Heart left ventricle (tissue), 16 donors: ENCODE data around the gene KIF3C. TPM values are rescaled to one million over a fixed set of nuclear protein-coding genes. Genes with fewer than 3 reads are reported as not detected.
A peak's percentile ranks its signal among the peaks of the same experiment; 100 is the strongest.

Source experiments
- ATAC-seq, 4 donors: fragments of 200-7000 bp; cut with Tn5 transposase; one replicate each; pipeline ENCODE4 v1.9.1; 2020 to 2022; ENCODE audit warnings: moderate library complexity in 4 of 4, mild to moderate bottlenecking in 3 of 4, moderate number of reproducible peaks in 1 of 4
- DNase-seq, 5 donors: peaks; one replicate each; pipeline ENCODE4 v3.0.0-alpha.2; 2020
- H3K27ac ChIP-seq, 12 donors: fragments of 200-600 bp; sonication (generic) in 4 of 12; one replicate each; pipeline versions ENCODE4 v1.5.0 to v1.8.0; 2016 to 2022; ENCODE audit warnings: mild to moderate bottlenecking in 2 of 12
- H3K27me3 ChIP-seq, 9 donors: fragments of 200-600 bp; sonication (generic) in 2 of 9; one replicate each; pipeline versions ENCODE4 v1.5.1 to v1.8.0; 2016 to 2022; ENCODE audit warnings: mild to moderate bottlenecking in 3 of 9
- H3K36me3 ChIP-seq, 9 donors: fragments of 200-600 bp; sonication (generic) in 2 of 9; one replicate each; pipeline versions ENCODE4 v1.5.0 to v1.8.0; 2018 to 2022; ENCODE audit warnings: mild to moderate bottlenecking in 2 of 9
- H3K4me1 ChIP-seq, 12 donors: fragments of 200-600 bp; sonication (generic) in 4 of 12; one replicate each; pipeline versions ENCODE4 v1.5.0 to v1.8.0; 2016 to 2022; ENCODE audit warnings: mild to moderate bottlenecking in 3 of 12
- H3K4me3 ChIP-seq, 12 donors: fragments of 200-600 bp; sonication (generic) in 4 of 12; one replicate each; pipeline versions ENCODE4 v1.5.0 to v1.8.0; 2017 to 2022; ENCODE audit warnings: mild to moderate bottlenecking in 9 of 12, moderate library complexity in 4 of 12
- H3K9me3 ChIP-seq, 12 donors: fragments of 200-600 bp; sonication (generic) in 4 of 12; one replicate each; pipeline versions ENCODE4 v1.5.0 to v1.8.0; 2016 to 2022; ENCODE audit warnings: mild to moderate bottlenecking in 1 of 12
- CTCF ChIP-seq, 12 donors: fragments of 200-600 bp; sonication (generic) in 4 of 12; IDR thresholded peaks; one replicate each; pipeline versions ENCODE4 v1.5.0 to v1.8.0; 2018 to 2022; ENCODE audit warnings: antibody characterized with exemption in 12 of 12, mild to moderate bottlenecking in 5 of 12
- POLR2A ChIP-seq, 2 donors: fragments of 450-650 bp; IDR thresholded peaks; one replicate each; pipeline ENCODE4 v1.6.1; 2017; ENCODE audit warnings: antibody characterized with exemption in 2 of 2, mild to moderate bottlenecking in 2 of 2, moderate library complexity in 2 of 2
- WGBS, 4 donors: extraction: QIAGEN DNeasy Blood & Tissue Kit in 2 of 4; methylation state at CpG; one replicate each; pipeline versions ENCODE4 v1.1.5 to v1.1.7; 2013 to 2018; 5-methylcytosine and 5-hydroxymethylcytosine counted together
- intact Hi-C, 10 donors: fragments of 100-400 bp; cut with DNase I; formaldehyde crosslinking; loops; one replicate each; pipeline versions ENCODE4 v1.11.1 to v1.14.2; 2022
- polyA plus RNA-seq, 2 donors: library from polyadenylated mRNA; stranded (reverse); fragments of 200-250 nt; gene quantifications; one replicate each; pipeline ENCODE4 v1.2.3, GENCODE V29; 2013
- total RNA-seq, 9 donors: library from RNA; depleted of rRNA in 2 of 9; stranded (reverse); fragments of >200 nt in 2 of 9; fragmentation: NEBNext Ultra II Directional in 3 of 9; extraction: Animal tissue kit (Norgen Biotek cat#: 25700) in 3 of 9; gene quantifications; one replicate each; pipeline versions ENCODE4 v1.1.0 to v1.2.4, GENCODE V29; 2016 to 2023
- donor health status: ischemic (EF 13 %, LVEDD 7.1; RV severe dilation, severe dysfunction).
- donor health status: healthy with polysubstance abuse.
- donor health status: DM: no; HTN: yes; CAD: no.
- donor health status: DM: no; HTN: no; CAD: no.
- donor health status: ischemic (EF 25% LVEDD 6.9; RV normal size, moderate dysfunction).
- donor health status: ischemic (EF 25% LVEDD 5.7; RV mildly dilated, moderate dysfunction).
- donor health status: healthy.
- donor health status: DM: yes; HTN: yes; CAD: no.
- donor health status: ischemic (EF 35%, LVEDD 5.7; RV mildly dilated, moderate dysfunction).
- donor health status: nonischemic (EF 11% LVEDD 7.7; RV severe dilation, severe dysfunction).
- donor health status: DM: yes; HTN: yes; CAD: no.
- donor health status: PGD.
- donor health status: ischemic (EF 29% LVEDD 5.4; RV normal size, mild dysfunction).
- donor health status: nonischemic (EF 23%, LVEDD 6.1; RV moderate dilation, normal function).

The KIF3C gene
- total and polyA plus RNA-seq, 11 donors = 0.93 to 8.9 (median 2.3) TPM

DNA sequence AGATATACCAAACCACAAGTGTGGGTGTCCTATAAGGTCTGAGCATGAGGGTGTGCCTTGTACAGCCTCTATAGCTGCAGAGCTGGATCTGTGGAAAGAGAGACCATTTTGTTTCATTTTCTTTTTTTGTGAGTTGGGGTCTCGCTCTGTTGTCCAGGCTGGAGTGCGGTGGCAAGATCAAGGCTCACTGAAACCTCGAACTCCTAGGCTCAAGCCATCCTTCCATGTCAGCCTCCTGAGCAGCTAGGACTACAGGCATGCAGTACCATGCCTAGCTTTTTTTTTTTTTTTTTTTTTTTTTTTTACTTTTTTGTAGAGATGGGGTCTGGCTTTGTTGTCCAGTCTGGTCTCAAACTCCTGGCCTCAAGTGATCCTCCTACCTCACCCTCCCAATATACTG, 10.7 kb downstream of the KIF3C start:
- Histone ChIP-seq H3K9me3 (no peaks in the 10 kb centered on the region), H3K36me3 (no peaks in the 10 kb centered on the region), H3K4me3 (no peak overlapping the region), H3K4me1 (peaks cover 0 to 8% (median 2%) of the 10 kb centered on the region in 12 donors), H3K27ac (no peak overlapping the region), H3K27me3 (no peaks in the 10 kb centered on the region)
- ATAC-seq = no peak
- no peak for DNase-seq
- no peak for TF ChIP-seq POLR2A (IDR thresholded peaks at IDR 0.05)
- TF ChIP-seq CTCF (IDR thresholded peaks at IDR 0.05) = no peak
- WGBS, 4 donors = 81 to 100% (median 95%) methylated on average over 3 of the region's 3 CpGs
- intact Hi-C loops = no loop called here

GRCh38 chr2:25966531-25967270, 15.6 kb downstream of the KIF3C start:
- peak in 2 of 4 donors; percentile 42 to 58 for ATAC-seq
- Histone ChIP-seq H3K9me3 (no peaks in the 10 kb centered on the region), H3K4me3 (no peak overlapping the region), H3K27ac (no peak overlapping the region), H3K36me3 (no peaks in the 10 kb centered on the region), H3K27me3 (no peaks in the 10 kb centered on the region), H3K4me1 (peaks cover 0 to 14% (median 4%) of the 10 kb centered on the region in 12 donors)
- 68 to 77% (median 72%) methylated on average over 7 of the region's 7 CpGs for WGBS, 4 donors
- intact Hi-C loops = no loop called here
- no peak for TF ChIP-seq POLR2A (IDR thresholded peaks at IDR 0.05)
- peak in 2 of 12 donors; percentile 13 to 26 for TF ChIP-seq CTCF (IDR thresholded peaks at IDR 0.05)
- DNase-seq = no peak

GRCh38 chr2:25964891-25965290, 17.4 kb downstream of the KIF3C start:
- TF ChIP-seq CTCF (IDR thresholded peaks at IDR 0.05) (no peak), POLR2A (IDR thresholded peaks at IDR 0.05) (no peak)
- H3K27me3 ChIP-seq = no peaks in the 10 kb centered on the region
- no peak for DNase-seq
- intact Hi-C loops = no loop called here
- H3K9me3 ChIP-seq = no peaks in the 10 kb centered on the region
- WGBS, 4 donors = 80 to 89% (median 87%) methylated on average over 7 of the region's 7 CpGs
- no peak for ATAC-seq
- no peak overlapping the region for H3K27ac ChIP-seq
- H3K4me1 ChIP-seq = peaks cover 0 to 29% (median 17%) of the 10 kb centered on the region in 12 donors
- no peak overlapping the region for H3K4me3 ChIP-seq
- no peaks in the 10 kb centered on the region for H3K36me3 ChIP-seq

GRCh38 chr2:25960920-25961319, 21.4 kb downstream of the KIF3C start:
- TF ChIP-seq POLR2A (IDR thresholded peaks at IDR 0.05) = no peak
- no peak for TF ChIP-seq CTCF (IDR thresholded peaks at IDR 0.05)
- intact Hi-C loops = no loop called here
- no peaks in the 10 kb centered on the region for H3K27me3 ChIP-seq
- 54 to 70% (median 60%) methylated on average over 2 of the region's 2 CpGs for WGBS, 4 donors
- ATAC-seq = peak; percentile 32 to 96 (median 79)
- H3K36me3 ChIP-seq = peaks cover 0 to 10% (median 0%) of the 10 kb centered on the region in 9 donors
- H3K9me3 ChIP-seq = no peaks in the 10 kb centered on the region
- H3K4me1 ChIP-seq = peaks cover 0 to 20% (median 10%) of the 10 kb centered on the region in 12 donors
- peak overlapping the region in 5 of 12 donors; percentile 26 to 56 (median 35) for H3K27ac ChIP-seq
- no peak overlapping the region for H3K4me3 ChIP-seq
- DNase-seq = peak in 1 of 5 donors; percentile 31
